K562 (cell line): ENCODE data around the gene CYFIP2. TPM values are rescaled to one million over a fixed set of nuclear protein-coding genes. Genes with fewer than 3 reads are reported as not detected.
A peak's percentile ranks its signal among the peaks of the same experiment; 100 is the strongest.

Experiments
- ATF3 ChIP-seq, 2 experiments: fragments of 450-650 bp in 1 of 2; sonication (generic) in 1 of 2; formaldehyde crosslinking in 1 of 2; IDR thresholded peaks in 1 of 2; conservative IDR thresholded peaks in 1 of 2; 2 replicates each; pipeline versions ENCODE4 v1.6.1 to v1.8.1; 2016 to 2023; ENCODE audit warnings: mild to moderate bottlenecking in 2 of 2, moderate library complexity in 2 of 2, inconsistent platforms in 1 of 2, missing genetic modification reagents in 1 of 2
- ZNF592 ChIP-seq: fragments of 450-650 bp; IDR thresholded peaks from 2 replicates; pipeline ENCODE4 v1.6.1; 2017; ENCODE audit warnings: antibody characterized with exemption, mild to moderate bottlenecking
- polyA plus RNA-seq, 8 experiments: library from polyadenylated mRNA; depleted of rRNA in 4 of 8; stranded (reverse) in 5 of 8; unstranded in 3 of 8; fragments of >200 nt; fragmentation: Nextera tagmentation in 2 of 8; fragmentation: Illumina TruSeq in 1 of 8; extraction: Ambion mirVana in 2 of 8; extraction: Trizol in 1 of 8; gene quantifications; 2 replicates each; pipeline versions ENCODE4 v1.2.1 to v1.2.3, GENCODE V29; 2011 to 2014; ENCODE audit warnings: inconsistent platforms in 1 of 8, missing spikeins in 1 of 8
- total RNA-seq, 7 experiments: library from RNA; depleted of rRNA in 6 of 7; stranded (reverse); fragments of >200 nt in 6 of 7; fragmentation: Illumina TruSeq in 2 of 7; extraction: Trizol in 2 of 7; gene quantifications; 2 replicates each; pipeline versions ENCODE4 v1.2.1 to v1.2.3, GENCODE V29; 2011 to 2021; ENCODE audit warnings: low replicate concordance in 1 of 7

Gene CYFIP2
- total and polyA plus RNA-seq, 9 of the 15 experiments (the other 6 are each of a cell fraction or from before 2014, with no cell fraction given), result 0.76 to 2.9 (median 1.4) TPM; not detected in 1

- TF ChIP-seq ZNF592 (no peak), ATF3 (IDR thresholded peaks at IDR 0.05) (peak; percentile 73; the same call in 1 of the 2 replicates), ATF3 (CRISPR knock-in tag; conservative IDR thresholded peaks at IDR 0.05) (no peak)
- TF ChIP-seq, all 486 proteins: peak for 12
These were observed 24.4 kb downstream of the CYFIP2 start (continued) for GRCh38 chr5:157290156-157290980.
